Hepatocyte (in vitro differentiated cells): ENCODE data around the gene EFCAB9.

Experiments used
- EZH2 ChIP-seq: fragments of 200-600 bp; sonication (generic); IDR thresholded peaks from 2 replicates; pipeline ENCODE4 v1.6.1; 2016; ENCODE audit warnings: antibody characterized with exemption, mild to moderate bottlenecking, borderline replicate concordance
- TF ChIP-seq, protein P1 (sequence below): fragments of 200-600 bp; sonication (generic); IDR thresholded peaks from 2 replicates; pipeline ENCODE4 v1.5.1; 2016; ENCODE audit warnings: antibody characterized with exemption, mild to moderate bottlenecking; ENCODE audit not compliant: poor library complexity

- TF ChIP-seq EZH2: no peak
- TF ChIP-seq, protein P1, sequence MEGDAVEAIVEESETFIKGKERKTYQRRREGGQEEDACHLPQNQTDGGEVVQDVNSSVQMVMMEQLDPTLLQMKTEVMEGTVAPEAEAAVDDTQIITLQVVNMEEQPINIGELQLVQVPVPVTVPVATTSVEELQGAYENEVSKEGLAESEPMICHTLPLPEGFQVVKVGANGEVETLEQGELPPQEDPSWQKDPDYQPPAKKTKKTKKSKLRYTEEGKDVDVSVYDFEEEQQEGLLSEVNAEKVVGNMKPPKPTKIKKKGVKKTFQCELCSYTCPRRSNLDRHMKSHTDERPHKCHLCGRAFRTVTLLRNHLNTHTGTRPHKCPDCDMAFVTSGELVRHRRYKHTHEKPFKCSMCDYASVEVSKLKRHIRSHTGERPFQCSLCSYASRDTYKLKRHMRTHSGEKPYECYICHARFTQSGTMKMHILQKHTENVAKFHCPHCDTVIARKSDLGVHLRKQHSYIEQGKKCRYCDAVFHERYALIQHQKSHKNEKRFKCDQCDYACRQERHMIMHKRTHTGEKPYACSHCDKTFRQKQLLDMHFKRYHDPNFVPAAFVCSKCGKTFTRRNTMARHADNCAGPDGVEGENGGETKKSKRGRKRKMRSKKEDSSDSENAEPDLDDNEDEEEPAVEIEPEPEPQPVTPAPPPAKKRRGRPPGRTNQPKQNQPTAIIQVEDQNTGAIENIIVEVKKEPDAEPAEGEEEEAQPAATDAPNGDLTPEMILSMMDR: no peak
These were observed 13.0 kb upstream of the EFCAB9 start for GRCh38 chr5:172180936-172181335.
